OCI-LY3 (cell line): ENCODE measurements around the gene MAP3K2.
A peak's percentile ranks its signal among the peaks of the same experiment; 100 is the strongest.

Source experiments
- H2AFZ ChIP-seq: fragments of 200-600, 300-600 bp; shearing (Covaris generic); 2 replicates; pipeline ENCODE4 v1.6.0; 2014; ENCODE audit warnings: antibody characterized with exemption, low read depth, low read length
- H3K27ac ChIP-seq: fragments of 200-600, 300-600 bp; sonication (generic); 2 replicates; pipeline ENCODE4 v1.5.1; 2014; ENCODE audit warnings: mild to moderate bottlenecking, low read length, moderate library complexity, mixed read lengths
- H3K27me3 ChIP-seq: fragments of 200-600, 300-600 bp; sonication (generic); 2 replicates; pipeline ENCODE4 v1.6.1; 2014; ENCODE audit warnings: low read depth, low read length, mixed read lengths
- H3K36me3 ChIP-seq: fragments of 200-600, 300-600 bp; sonication (generic); replicated peaks from 2 replicates; pipeline ENCODE3; 2014; ENCODE audit warnings: low read depth, low read length, mixed read lengths
- H3K4me1 ChIP-seq: fragments of 300-600, 200-600 bp; sonication (generic); 2 replicates; pipeline ENCODE4 v1.6.1; 2014; ENCODE audit warnings: low read length, mixed read lengths
- H3K4me2 ChIP-seq: fragments of 200-600, 300-600 bp; sonication (generic); 2 replicates; pipeline ENCODE4 v1.6.1; 2014; ENCODE audit warnings: low read length, mixed read lengths
- H3K4me3 ChIP-seq: fragments of 300-600, 200-600 bp; sonication (generic); 2 replicates; pipeline ENCODE4 v1.5.1; 2014; ENCODE audit warnings: antibody characterized with exemption, mild to moderate bottlenecking, low read length, moderate library complexity
- H3K79me2 ChIP-seq: fragments of 300-600, 200-600 bp; shearing (Covaris generic); 2 replicates; pipeline ENCODE4 v1.6.1; 2014; ENCODE audit warnings: mild to moderate bottlenecking, low read length, mixed read lengths
- H3K9ac ChIP-seq: fragments of 300-600, 200-600 bp; shearing (Covaris generic); 2 replicates; pipeline ENCODE4 v1.6.0; 2014; ENCODE audit warnings: mild to moderate bottlenecking, low read length, moderate library complexity
- H3K9me3 ChIP-seq: fragments of 200-600, 300-600 bp; shearing (Covaris generic); 2 replicates; pipeline ENCODE4 v1.6.1; 2014; ENCODE audit warnings: low read length, mixed read lengths; ENCODE audit not compliant: insufficient read depth
- H4K20me1 ChIP-seq: fragments of 200-600, 300-600 bp; sonication (generic); 2 replicates; pipeline ENCODE4 v1.6.1; 2016; ENCODE audit warnings: low read length, mixed read lengths; ENCODE audit not compliant: insufficient read depth
- CTCF ChIP-seq: fragments of 200-600, 300-600 bp; sonication (generic); IDR thresholded peaks from 2 replicates; pipeline ENCODE4 v1.5.1; 2014; ENCODE audit warnings: antibody characterized with exemption, low read length, low read depth
- EZH2phosphoT487 ChIP-seq: fragments of 200-600 bp; shearing (Covaris generic); IDR thresholded peaks from 2 replicates; pipeline ENCODE4 v1.6.1; 2018; ENCODE audit warnings: antibody characterized with exemption, mixed run types, low read depth

The MAP3K2 gene

GRCh38 chr2:127387655-127388422 lies at the start of gene MAP3K2:
Gene MAP3K2 (minus strand): TSS chr2:127387975. CDS start chr2:127343129, 44,846 bp downstream.
- Histone ChIP-seq H3K4me2 (peak within 1 kb of the TSS; percentile 96), H3K9me3 (no peaks in the 10 kb centered on the region), H3K79me2 (peaks cover 43% of the 10 kb centered on the region), H3K27ac (peak within 1 kb of the TSS; percentile 90), H4K20me1 (peaks cover 38% of the 10 kb centered on the region), H2AFZ (peak within 1 kb of the TSS; percentile 72; the same call in 1 of the 2 replicates), H3K36me3 (no peaks in the 10 kb centered on the region), H3K4me3 (peak within 1 kb of the TSS; percentile 93), H3K4me1 (peaks cover 42% of the 10 kb centered on the region), H3K9ac (peak within 1 kb of the TSS; percentile 98), H3K27me3 (no peaks in the 10 kb centered on the region)
- no peak for TF ChIP-seq CTCF

- H3K9ac ChIP-seq: no peak overlapping the region
- TF ChIP-seq EZH2phosphoT487: no peak
- TF ChIP-seq CTCF: no peak
- no peak overlapping the region for H3K4me2 ChIP-seq
- H3K27me3 ChIP-seq: no peaks in the 10 kb centered on the region
- H2AFZ ChIP-seq: no peak overlapping the region
- peaks cover 4% of the 10 kb centered on the region for H3K36me3 ChIP-seq
- no peaks in the 10 kb centered on the region for H3K4me1 ChIP-seq
- H3K4me3 ChIP-seq: no peak overlapping the region
- H3K79me2 ChIP-seq: no peaks in the 10 kb centered on the region
- no peaks in the 10 kb centered on the region for H4K20me1 ChIP-seq
- H3K27ac ChIP-seq: no peak overlapping the region
- H3K9me3 ChIP-seq: no peaks in the 10 kb centered on the region
Measured at GRCh38 chr2:127437056-127437455, 49.3 kb upstream of the MAP3K2 start.

GRCh38 chr2:127434515-127434914 lies 46.7 kb upstream of the MAP3K2 start:
- no peaks in the 10 kb centered on the region for H3K4me1 ChIP-seq
- H2AFZ ChIP-seq: no peak overlapping the region
- no peaks in the 10 kb centered on the region for H3K9me3 ChIP-seq
- no peaks in the 10 kb centered on the region for H3K36me3 ChIP-seq
- no peak overlapping the region for H3K4me3 ChIP-seq
- H3K27me3 ChIP-seq: no peaks in the 10 kb centered on the region
- H3K4me2 ChIP-seq: no peak overlapping the region
- H3K9ac ChIP-seq: no peak overlapping the region
- no peak overlapping the region for H3K27ac ChIP-seq
- H3K79me2 ChIP-seq: no peaks in the 10 kb centered on the region
- TF ChIP-seq EZH2phosphoT487 (no peak), CTCF (no peak)
- H4K20me1 ChIP-seq: no peaks in the 10 kb centered on the region

GRCh38 chr2:127431408-127432023 lies 43.7 kb upstream of the MAP3K2 start:
- Histone ChIP-seq H3K27me3 (no peaks in the 10 kb centered on the region), H2AFZ (no peak overlapping the region), H4K20me1 (no peaks in the 10 kb centered on the region), H3K9me3 (no peaks in the 10 kb centered on the region), H3K27ac (no peak overlapping the region), H3K79me2 (no peaks in the 10 kb centered on the region), H3K4me3 (no peak overlapping the region), H3K36me3 (no peaks in the 10 kb centered on the region), H3K9ac (no peak overlapping the region), H3K4me1 (no peaks in the 10 kb centered on the region), H3K4me2 (no peak overlapping the region)
- TF ChIP-seq CTCF (no peak), EZH2phosphoT487 (no peak)
